HepG2 (cell line): ENCODE data around the gene ITCH. TPM values are rescaled to one million over a fixed set of nuclear protein-coding genes. Genes with fewer than 3 reads are reported as not detected.

ENCODE experiments used
- CENPBD1 ChIP-seq: sonication (generic); formaldehyde crosslinking; IDR thresholded peaks from 2 replicates; pipeline ENCODE4 v1.8.0; 2022; ENCODE audit warnings: missing genetic modification reagents, low read depth, mild to moderate bottlenecking, borderline replicate concordance
- CENPX ChIP-seq: sonication (generic); formaldehyde crosslinking; IDR thresholded peaks from 2 replicates; pipeline ENCODE4 v1.9.0; 2021; ENCODE audit warnings: mild to moderate bottlenecking, missing genetic modification reagents, moderate library complexity
- DPF2 ChIP-seq: sonication (generic); formaldehyde crosslinking; IDR thresholded peaks from 2 replicates; pipeline ENCODE4 v1.4.0; 2020; ENCODE audit warnings: mild to moderate bottlenecking, low read depth, missing genetic modification reagents, borderline replicate concordance
- ELF1 ChIP-seq: sonication (generic); formaldehyde crosslinking; IDR thresholded peaks from 2 replicates; pipeline ENCODE4 v1.4.0; 2020; ENCODE audit warnings: missing genetic modification reagents
- FOXC1 ChIP-seq: sonication (generic); formaldehyde crosslinking; IDR thresholded peaks from 2 replicates; pipeline ENCODE4 v1.8.0; 2022; ENCODE audit warnings: mild to moderate bottlenecking, missing genetic modification reagents, borderline replicate concordance
- NFAT5 ChIP-seq: sonication (generic); formaldehyde crosslinking; IDR thresholded peaks from 2 replicates; pipeline ENCODE4 v1.4.0; 2020; ENCODE audit warnings: missing genetic modification reagents
- SIN3A ChIP-seq: IDR thresholded peaks from 2 replicates; pipeline ENCODE4 v1.6.1; 2011; ENCODE audit warnings: low read depth, mild to moderate bottlenecking, control low read depth, low read length, borderline replicate concordance
- SSRP1 ChIP-seq: IDR thresholded peaks from 2 replicates; pipeline ENCODE4 v1.6.1; 2016; ENCODE audit warnings: control low read depth
- TBL1XR1 ChIP-seq: fragments of 150-350 bp; IDR thresholded peaks from 2 replicates; pipeline ENCODE4 v1.6.1; 2014; ENCODE audit warnings: borderline replicate concordance, low read length; ENCODE audit not compliant: partially characterized antibody
- TCF12 ChIP-seq, 2 experiments: fragments of 450-650 bp in 1 of 2; sonication (generic) in 1 of 2; formaldehyde crosslinking in 1 of 2; IDR thresholded peaks; 2 replicates each; pipeline versions ENCODE4 v1.6.1 to v1.8.0; 2017 to 2022; ENCODE audit warnings: antibody characterized with exemption in 1 of 2, mild to moderate bottlenecking in 1 of 2, missing genetic modification reagents in 1 of 2, moderate library complexity in 1 of 2
- ZNF558 ChIP-seq: sonication (generic); formaldehyde crosslinking; IDR thresholded peaks from 2 replicates; pipeline ENCODE4 v1.9.0; 2022; ENCODE audit warnings: mild to moderate bottlenecking, missing genetic modification reagents, borderline replicate concordance
- ZNF644 ChIP-seq: IDR thresholded peaks from 2 replicates; pipeline ENCODE4 v1.6.1; 2016; ENCODE audit warnings: low read depth
- ZNF652 ChIP-seq: IDR thresholded peaks from 2 replicates; pipeline ENCODE4 v1.6.1; 2016; ENCODE audit warnings: low read depth, borderline replicate concordance
- ZNF747 ChIP-seq: sonication (generic); formaldehyde crosslinking; IDR thresholded peaks from 2 replicates; pipeline ENCODE4 v1.8.1; 2023; ENCODE audit warnings: missing genetic modification reagents, mild to moderate bottlenecking, borderline replicate concordance
- ZNF879 ChIP-seq: sonication (generic); formaldehyde crosslinking; IDR thresholded peaks from 2 replicates; pipeline ENCODE4 v1.8.1; 2023; ENCODE audit warnings: missing genetic modification reagents
- polyA plus RNA-seq, 8 experiments: library from polyadenylated mRNA; depleted of rRNA in 3 of 8; stranded (reverse) in 7 of 8; unstranded in 1 of 8; fragments of >200 nt; fragmentation: Illumina TruSeq in 4 of 8; extraction: Trizol in 4 of 8; gene quantifications; 2 replicates each; pipeline versions ENCODE4 v1.2.1 to v1.2.3, GENCODE V29; 2011 to 2016; ENCODE audit warnings: low read depth in 4 of 8, missing spikeins in 1 of 8, mixed read lengths in 1 of 8; ENCODE audit not compliant: insufficient read depth in 1 of 8
- total RNA-seq, 5 experiments: library from RNA; depleted of rRNA; stranded (reverse); fragments of >200 nt; fragmentation: Illumina TruSeq; extraction: Trizol; gene quantifications; 2 replicates each; pipeline ENCODE4 v1.2.3, GENCODE V29; 2016; ENCODE audit warnings: low read depth in 1 of 5
- TF ChIP-seq, protein P1 (sequence below): sonication (generic); formaldehyde crosslinking; IDR thresholded peaks from 2 replicates; pipeline ENCODE4 v1.8.0; 2022; ENCODE audit warnings: missing genetic modification reagents, mild to moderate bottlenecking, borderline replicate concordance
- TF ChIP-seq, protein P2 (sequence below): sonication (generic); formaldehyde crosslinking; IDR thresholded peaks from 2 replicates; pipeline ENCODE4 v1.9.0; 2021; ENCODE audit warnings: missing genetic modification reagents, mild to moderate bottlenecking, borderline replicate concordance
- TF ChIP-seq, protein P3 (sequence below): IDR thresholded peaks from 2 replicates; pipeline ENCODE4 v1.6.1; 2016; ENCODE audit warnings: low read depth

ITCH gene
- total and polyA plus RNA-seq, 2 of the 13 experiments (the other 11 are each of a cell fraction or from before 2014, with no cell fraction given): 20.5 to 112 TPM

DNA sequence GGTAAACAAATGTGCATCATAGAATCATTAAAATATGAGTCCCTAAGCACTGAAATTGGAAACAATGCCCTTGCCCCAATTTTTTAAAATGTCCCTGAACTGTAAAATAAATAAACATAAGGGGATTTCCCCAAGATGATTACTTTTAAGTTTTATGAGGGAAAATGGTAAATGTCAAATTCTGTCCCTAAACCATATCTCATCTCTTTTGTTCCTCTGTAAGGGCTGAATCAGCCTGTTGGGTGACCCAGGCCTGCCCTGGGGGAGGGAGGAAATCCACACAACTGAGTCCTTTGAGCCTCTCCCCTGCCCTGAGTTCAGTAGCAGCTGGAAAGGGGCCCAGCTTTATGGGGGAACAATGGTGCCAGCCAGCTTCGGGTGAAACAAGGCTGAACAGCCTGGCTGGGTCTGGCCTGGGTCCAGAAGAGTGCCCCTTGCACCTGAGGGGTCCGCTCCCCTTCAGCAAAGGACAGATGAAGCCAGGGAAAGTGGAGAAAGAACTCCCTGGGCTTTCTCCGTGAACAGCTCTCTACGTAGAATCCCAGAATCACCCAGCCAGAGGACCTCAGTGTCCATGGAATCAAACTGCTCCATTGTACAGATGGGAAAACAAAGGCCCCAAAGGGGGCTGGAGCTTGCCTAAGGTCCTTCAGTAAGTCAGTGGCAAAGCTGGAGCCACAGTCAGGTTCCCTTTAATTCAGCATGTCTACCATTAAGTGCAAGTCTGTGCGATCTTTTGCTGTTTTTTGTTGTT, 28.2 kb upstream of the ITCH start (continued):
- TF ChIP-seq NFAT5 (CRISPR knock-in tag): no peak
- no peak for TF ChIP-seq TBL1XR1
- TF ChIP-seq FOXC1 (CRISPR knock-in tag): no peak
- TF ChIP-seq, protein P1, sequence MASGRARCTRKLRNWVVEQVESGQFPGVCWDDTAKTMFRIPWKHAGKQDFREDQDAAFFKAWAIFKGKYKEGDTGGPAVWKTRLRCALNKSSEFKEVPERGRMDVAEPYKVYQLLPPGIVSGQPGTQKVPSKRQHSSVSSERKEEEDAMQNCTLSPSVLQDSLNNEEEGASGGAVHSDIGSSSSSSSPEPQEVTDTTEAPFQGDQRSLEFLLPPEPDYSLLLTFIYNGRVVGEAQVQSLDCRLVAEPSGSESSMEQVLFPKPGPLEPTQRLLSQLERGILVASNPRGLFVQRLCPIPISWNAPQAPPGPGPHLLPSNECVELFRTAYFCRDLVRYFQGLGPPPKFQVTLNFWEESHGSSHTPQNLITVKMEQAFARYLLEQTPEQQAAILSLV: no peak
- TF ChIP-seq, protein P2, sequence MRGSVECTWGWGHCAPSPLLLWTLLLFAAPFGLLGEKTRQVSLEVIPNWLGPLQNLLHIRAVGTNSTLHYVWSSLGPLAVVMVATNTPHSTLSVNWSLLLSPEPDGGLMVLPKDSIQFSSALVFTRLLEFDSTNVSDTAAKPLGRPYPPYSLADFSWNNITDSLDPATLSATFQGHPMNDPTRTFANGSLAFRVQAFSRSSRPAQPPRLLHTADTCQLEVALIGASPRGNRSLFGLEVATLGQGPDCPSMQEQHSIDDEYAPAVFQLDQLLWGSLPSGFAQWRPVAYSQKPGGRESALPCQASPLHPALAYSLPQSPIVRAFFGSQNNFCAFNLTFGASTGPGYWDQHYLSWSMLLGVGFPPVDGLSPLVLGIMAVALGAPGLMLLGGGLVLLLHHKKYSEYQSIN (CRISPR knock-in tag): no peak
- no peak; the same call in 1 of the 2 replicates for TF ChIP-seq ELF1 (CRISPR knock-in tag)
- TF ChIP-seq CENPX: no peak
- TF ChIP-seq ZNF747 (CRISPR knock-in tag): no peak
- no peak for TF ChIP-seq ZNF879 (CRISPR knock-in tag)
- TF ChIP-seq ZNF644 (CRISPR knock-in tag): no peak
- TF ChIP-seq, protein P3, sequence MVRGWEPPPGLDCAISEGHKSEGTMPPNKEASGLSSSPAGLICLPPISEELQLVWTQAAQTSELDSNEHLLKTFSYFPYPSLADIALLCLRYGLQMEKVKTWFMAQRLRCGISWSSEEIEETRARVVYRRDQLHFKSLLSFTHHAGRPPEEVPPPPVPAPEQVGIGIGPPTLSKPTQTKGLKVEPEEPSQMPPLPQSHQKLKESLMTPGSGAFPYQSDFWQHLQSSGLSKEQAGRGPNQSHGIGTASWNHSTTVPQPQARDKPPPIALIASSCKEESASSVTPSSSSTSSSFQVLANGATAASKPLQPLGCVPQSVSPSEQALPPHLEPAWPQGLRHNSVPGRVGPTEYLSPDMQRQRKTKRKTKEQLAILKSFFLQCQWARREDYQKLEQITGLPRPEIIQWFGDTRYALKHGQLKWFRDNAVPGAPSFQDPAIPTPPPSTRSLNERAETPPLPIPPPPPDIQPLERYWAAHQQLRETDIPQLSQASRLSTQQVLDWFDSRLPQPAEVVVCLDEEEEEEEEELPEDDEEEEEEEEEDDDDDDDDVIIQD: no peak
- no peak for TF ChIP-seq TCF12 (IDR thresholded peaks at IDR 0.05)
- TF ChIP-seq TCF12 (CRISPR knock-in tag; IDR thresholded peaks at IDR 0.05): 0 out of 2 replicates have a peak, but pooled peaks have one; percentile 1
- no peak for TF ChIP-seq CENPBD1 (CRISPR knock-in tag)
- TF ChIP-seq ZNF558: no peak
- TF ChIP-seq DPF2 (CRISPR knock-in tag): no peak
- TF ChIP-seq SIN3A: no peak
- TF ChIP-seq SSRP1: no peak
- no peak for TF ChIP-seq ZNF652 (CRISPR knock-in tag)
